ENCODE data around the gene JADE3.

JADE3 gene

DNA sequence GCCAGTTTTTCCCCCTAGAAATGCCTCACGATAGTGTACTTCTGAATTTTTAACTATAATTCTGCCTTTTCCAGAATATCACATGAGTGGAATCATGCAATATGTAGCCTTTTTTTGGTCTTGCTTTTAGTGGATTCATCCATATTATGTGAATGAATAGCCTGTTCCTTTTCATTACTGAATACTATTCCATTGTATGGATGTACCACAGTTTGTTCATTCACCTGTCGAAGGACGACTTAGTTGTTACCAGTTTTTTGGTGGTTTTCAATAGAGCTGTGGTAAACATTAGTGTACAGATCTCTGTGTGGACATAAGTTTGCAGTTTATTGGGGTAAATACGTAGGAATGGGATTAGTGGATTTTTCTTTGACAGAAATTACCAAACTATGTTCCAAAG, 8.0 kb downstream of the JADE3 start:
- TF ChIP-seq, protein P1, sequence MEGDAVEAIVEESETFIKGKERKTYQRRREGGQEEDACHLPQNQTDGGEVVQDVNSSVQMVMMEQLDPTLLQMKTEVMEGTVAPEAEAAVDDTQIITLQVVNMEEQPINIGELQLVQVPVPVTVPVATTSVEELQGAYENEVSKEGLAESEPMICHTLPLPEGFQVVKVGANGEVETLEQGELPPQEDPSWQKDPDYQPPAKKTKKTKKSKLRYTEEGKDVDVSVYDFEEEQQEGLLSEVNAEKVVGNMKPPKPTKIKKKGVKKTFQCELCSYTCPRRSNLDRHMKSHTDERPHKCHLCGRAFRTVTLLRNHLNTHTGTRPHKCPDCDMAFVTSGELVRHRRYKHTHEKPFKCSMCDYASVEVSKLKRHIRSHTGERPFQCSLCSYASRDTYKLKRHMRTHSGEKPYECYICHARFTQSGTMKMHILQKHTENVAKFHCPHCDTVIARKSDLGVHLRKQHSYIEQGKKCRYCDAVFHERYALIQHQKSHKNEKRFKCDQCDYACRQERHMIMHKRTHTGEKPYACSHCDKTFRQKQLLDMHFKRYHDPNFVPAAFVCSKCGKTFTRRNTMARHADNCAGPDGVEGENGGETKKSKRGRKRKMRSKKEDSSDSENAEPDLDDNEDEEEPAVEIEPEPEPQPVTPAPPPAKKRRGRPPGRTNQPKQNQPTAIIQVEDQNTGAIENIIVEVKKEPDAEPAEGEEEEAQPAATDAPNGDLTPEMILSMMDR (IDR thresholded peaks at IDR 0.05), result no peak
- H3K4me3 Mint-ChIP-seq, result no peak overlapping the region
- no peak for DNase-seq
- no peak overlapping the region for H3K27ac Mint-ChIP-seq
- H3K9me3 Mint-ChIP-seq, result peaks cover 70% of the 10 kb centered on the region
- peaks cover 4% of the 10 kb centered on the region for H3K4me1 Mint-ChIP-seq
- H3K27me3 Mint-ChIP-seq (ENCODE audit: low read depth, poor library complexity), result no peaks in the 10 kb centered on the region
- H3K36me3 Mint-ChIP-seq (ENCODE audit: low read depth), result peaks cover 38% of the 10 kb centered on the region

DNA sequence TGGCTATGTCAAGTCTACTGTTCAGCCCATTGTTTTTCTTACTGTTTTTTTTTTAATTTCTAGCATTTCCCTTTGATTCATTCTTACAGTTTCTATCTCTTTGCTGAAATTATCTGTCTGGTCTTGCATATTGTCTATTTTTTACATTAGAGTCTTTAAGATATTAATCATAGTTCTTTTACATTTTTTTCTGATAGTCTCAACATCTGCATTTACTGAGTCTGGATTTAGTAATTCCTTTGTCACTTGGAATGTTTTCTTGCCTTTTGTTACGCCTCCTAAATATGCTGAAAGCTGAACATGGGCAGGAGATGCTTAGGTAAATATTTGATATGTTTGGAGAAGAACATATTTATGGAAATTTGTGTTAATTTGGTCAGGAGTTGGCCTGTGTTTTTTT, 10.4 kb downstream of the JADE3 start:
- no peaks in the 10 kb centered on the region for H3K4me1 Mint-ChIP-seq
- peaks cover 67% of the 10 kb centered on the region for H3K9me3 Mint-ChIP-seq
- no peak overlapping the region for H3K27ac Mint-ChIP-seq
- H3K36me3 Mint-ChIP-seq (ENCODE audit: low read depth), result peaks cover 38% of the 10 kb centered on the region
- H3K27me3 Mint-ChIP-seq (ENCODE audit: low read depth, poor library complexity), result no peaks in the 10 kb centered on the region
- TF ChIP-seq, protein P1 (IDR thresholded peaks at IDR 0.05), result no peak
- no peak overlapping the region for H3K4me3 Mint-ChIP-seq
- DNase-seq, result no peak

DNA sequence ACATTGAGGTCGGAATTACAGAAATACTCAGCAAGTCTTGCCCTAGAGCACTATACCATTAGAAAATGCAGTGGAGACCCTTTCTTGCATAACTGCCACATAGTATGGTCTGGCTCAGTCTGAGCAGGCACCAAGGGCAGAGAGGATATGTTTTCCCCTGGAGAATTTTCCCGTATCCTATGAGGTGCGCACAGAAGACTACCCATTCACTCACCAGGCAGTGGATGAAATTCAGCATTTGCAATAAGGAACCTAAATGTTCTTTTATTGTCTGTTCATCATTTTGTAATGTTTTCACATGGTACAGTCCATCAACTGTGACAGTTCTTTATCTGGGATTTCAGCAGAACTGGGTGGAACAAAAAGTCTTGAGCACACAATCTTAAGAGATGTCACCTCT, 15.5 kb downstream of the JADE3 start:
- H3K4me3 Mint-ChIP-seq, result no peak overlapping the region
- DNase-seq, result no peak
- no peaks in the 10 kb centered on the region for H3K27me3 Mint-ChIP-seq (ENCODE audit: low read depth, poor library complexity)
- no peak overlapping the region for H3K27ac Mint-ChIP-seq
- no peaks in the 10 kb centered on the region for H3K4me1 Mint-ChIP-seq
- peaks cover 44% of the 10 kb centered on the region for H3K9me3 Mint-ChIP-seq
- TF ChIP-seq, protein P1 (IDR thresholded peaks at IDR 0.05), result no peak
- peaks cover 12% of the 10 kb centered on the region for H3K36me3 Mint-ChIP-seq (ENCODE audit: low read depth)

DNA sequence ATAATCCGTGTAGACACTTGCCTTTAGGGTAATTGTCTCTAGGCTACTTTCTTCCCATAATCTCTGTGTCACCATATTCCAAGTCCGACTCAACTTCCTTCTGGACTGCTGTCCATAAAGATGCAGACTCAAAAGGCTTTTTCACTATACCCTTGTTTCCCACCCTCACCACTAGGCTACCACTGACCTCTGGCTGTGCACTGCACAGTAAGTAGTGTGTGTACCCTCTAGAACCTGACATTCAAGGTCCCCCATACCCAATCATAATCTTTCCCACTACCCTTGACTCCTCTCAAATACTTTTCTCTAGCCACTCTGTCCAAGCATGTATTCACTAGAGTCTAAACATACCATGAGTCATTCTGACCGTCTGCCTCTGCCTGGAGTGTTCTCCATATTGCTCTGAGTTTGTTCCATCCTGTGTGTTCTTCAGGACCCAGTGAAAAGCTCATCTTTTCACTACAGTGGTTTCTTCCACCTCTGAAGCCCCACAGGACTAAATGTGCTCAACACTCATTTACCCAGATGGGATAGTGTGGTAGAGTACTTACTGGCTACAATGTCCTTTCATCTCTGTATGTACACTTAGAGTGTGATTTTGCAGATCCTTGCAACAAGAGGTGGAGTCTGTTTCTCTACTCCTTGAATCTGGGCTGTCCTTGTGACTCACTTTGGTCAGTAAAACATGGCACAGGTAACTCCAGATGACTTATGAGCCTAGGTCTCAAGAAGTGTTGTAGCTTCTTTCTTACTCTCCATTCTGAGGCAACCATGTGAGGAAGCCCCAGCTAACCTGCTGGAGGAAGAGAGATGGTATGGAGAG, 17.4 kb downstream of the JADE3 start:
- DNase-seq, result no peak
- TF ChIP-seq, protein P1 (IDR thresholded peaks at IDR 0.05), result no peak
- Mint-ChIP-seq H3K9me3 (peaks cover 39% of the 10 kb centered on the region), H3K36me3 (ENCODE audit: low read depth) (peaks cover 19% of the 10 kb centered on the region), H3K27ac (no peak overlapping the region), H3K4me1 (no peaks in the 10 kb centered on the region), H3K27me3 (ENCODE audit: low read depth, poor library complexity) (no peaks in the 10 kb centered on the region), H3K4me3 (no peak overlapping the region)

DNA sequence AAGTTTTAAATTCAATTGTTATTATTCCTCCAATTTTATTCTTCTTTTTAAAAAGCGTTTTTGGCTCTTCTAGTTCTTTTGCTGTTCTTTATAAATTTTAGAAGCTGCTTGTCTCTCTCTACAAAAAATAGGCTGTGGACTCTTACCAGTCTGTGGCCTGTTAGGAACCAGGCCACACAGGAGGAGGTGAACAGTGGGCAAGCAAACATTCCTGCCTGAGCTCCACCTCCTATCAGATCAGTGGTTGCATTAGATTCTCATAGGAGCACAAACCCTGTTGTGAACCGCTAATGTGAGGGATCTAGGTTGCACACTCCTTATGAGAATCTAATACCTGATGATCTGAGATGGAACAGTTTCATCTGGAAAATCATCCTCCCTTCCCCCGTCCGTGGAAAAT, 23.1 kb downstream of the JADE3 start:
- Mint-ChIP-seq H3K27ac (no peak overlapping the region), H3K27me3 (ENCODE audit: low read depth, poor library complexity) (peaks cover 4% of the 10 kb centered on the region), H3K36me3 (ENCODE audit: low read depth) (peaks cover 42% of the 10 kb centered on the region), H3K9me3 (peaks cover 63% of the 10 kb centered on the region), H3K4me1 (no peaks in the 10 kb centered on the region), H3K4me3 (no peak overlapping the region)
- TF ChIP-seq, protein P1 (IDR thresholded peaks at IDR 0.05), result no peak
- DNase-seq, result no peak

DNA sequence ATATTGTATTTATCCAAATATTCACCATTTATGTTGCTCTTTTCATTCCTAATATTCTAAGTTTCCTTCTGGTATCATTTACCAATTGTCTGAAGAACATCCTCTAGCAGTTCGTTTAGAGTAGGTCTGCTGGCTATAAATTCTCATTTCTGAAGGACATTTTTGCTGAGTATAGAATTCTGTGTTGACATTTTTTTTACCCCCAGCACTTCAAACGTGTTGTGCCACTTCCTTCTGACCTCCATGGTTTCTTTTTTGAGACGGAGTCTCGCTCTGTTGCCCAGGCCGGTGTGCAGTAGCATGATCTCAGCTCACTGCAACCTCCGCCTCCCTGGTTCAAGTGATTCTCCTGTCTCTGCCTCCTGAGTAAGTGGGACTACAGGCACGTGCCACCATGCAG, 26.4 kb downstream of the JADE3 start:
- H3K9me3 Mint-ChIP-seq, result peaks cover 80% of the 10 kb centered on the region
- H3K4me3 Mint-ChIP-seq, result no peak overlapping the region
- no peak for DNase-seq
- H3K27ac Mint-ChIP-seq, result no peak overlapping the region
- H3K4me1 Mint-ChIP-seq, result no peaks in the 10 kb centered on the region
- TF ChIP-seq, protein P1 (IDR thresholded peaks at IDR 0.05), result no peak
- H3K36me3 Mint-ChIP-seq (ENCODE audit: low read depth), result peaks cover 39% of the 10 kb centered on the region
- H3K27me3 Mint-ChIP-seq (ENCODE audit: low read depth, poor library complexity), result peaks cover 9% of the 10 kb centered on the region
